ENCODE results near the gene SAP30L.

DNA sequence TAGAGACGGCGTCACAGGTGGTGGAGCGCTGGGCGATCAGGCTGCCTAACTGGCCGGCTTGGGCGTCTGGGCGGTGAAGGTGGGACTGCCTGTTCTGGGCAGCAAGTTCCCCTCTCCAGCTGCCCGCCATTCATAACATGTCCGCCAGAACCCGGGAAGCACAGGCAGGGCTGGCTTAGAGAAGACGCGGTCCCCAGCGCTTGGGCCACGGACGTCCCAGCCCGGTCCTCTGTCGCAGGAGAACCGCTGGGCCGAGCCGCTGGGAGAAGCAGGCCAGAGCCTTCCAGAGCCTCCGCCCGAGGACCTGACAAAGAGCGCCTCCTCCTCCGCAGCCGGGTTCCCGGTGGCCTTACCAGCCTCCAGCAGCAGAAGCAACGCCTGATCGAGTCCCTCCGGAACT, 47.5 kb downstream of the SAP30L start:
- TF ChIP-seq, protein P1, sequence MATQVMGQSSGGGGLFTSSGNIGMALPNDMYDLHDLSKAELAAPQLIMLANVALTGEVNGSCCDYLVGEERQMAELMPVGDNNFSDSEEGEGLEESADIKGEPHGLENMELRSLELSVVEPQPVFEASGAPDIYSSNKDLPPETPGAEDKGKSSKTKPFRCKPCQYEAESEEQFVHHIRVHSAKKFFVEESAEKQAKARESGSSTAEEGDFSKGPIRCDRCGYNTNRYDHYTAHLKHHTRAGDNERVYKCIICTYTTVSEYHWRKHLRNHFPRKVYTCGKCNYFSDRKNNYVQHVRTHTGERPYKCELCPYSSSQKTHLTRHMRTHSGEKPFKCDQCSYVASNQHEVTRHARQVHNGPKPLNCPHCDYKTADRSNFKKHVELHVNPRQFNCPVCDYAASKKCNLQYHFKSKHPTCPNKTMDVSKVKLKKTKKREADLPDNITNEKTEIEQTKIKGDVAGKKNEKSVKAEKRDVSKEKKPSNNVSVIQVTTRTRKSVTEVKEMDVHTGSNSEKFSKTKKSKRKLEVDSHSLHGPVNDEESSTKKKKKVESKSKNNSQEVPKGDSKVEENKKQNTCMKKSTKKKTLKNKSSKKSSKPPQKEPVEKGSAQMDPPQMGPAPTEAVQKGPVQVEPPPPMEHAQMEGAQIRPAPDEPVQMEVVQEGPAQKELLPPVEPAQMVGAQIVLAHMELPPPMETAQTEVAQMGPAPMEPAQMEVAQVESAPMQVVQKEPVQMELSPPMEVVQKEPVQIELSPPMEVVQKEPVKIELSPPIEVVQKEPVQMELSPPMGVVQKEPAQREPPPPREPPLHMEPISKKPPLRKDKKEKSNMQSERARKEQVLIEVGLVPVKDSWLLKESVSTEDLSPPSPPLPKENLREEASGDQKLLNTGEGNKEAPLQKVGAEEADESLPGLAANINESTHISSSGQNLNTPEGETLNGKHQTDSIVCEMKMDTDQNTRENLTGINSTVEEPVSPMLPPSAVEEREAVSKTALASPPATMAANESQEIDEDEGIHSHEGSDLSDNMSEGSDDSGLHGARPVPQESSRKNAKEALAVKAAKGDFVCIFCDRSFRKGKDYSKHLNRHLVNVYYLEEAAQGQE (IDR thresholded peaks at IDR 0.05; ENCODE audit: unreplicated experiment) = no peak
- TF ChIP-seq, protein P2, sequence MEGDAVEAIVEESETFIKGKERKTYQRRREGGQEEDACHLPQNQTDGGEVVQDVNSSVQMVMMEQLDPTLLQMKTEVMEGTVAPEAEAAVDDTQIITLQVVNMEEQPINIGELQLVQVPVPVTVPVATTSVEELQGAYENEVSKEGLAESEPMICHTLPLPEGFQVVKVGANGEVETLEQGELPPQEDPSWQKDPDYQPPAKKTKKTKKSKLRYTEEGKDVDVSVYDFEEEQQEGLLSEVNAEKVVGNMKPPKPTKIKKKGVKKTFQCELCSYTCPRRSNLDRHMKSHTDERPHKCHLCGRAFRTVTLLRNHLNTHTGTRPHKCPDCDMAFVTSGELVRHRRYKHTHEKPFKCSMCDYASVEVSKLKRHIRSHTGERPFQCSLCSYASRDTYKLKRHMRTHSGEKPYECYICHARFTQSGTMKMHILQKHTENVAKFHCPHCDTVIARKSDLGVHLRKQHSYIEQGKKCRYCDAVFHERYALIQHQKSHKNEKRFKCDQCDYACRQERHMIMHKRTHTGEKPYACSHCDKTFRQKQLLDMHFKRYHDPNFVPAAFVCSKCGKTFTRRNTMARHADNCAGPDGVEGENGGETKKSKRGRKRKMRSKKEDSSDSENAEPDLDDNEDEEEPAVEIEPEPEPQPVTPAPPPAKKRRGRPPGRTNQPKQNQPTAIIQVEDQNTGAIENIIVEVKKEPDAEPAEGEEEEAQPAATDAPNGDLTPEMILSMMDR (conservative IDR thresholded peaks at IDR 0.05; ENCODE audit: low read depth in 2 of 2) = 0 out of 4 replicates have a peak, but pooled peaks of 1 of the 2 experiments have one; percentile 3
- TF ChIP-seq POLR2AphosphoS5 (IDR thresholded peaks at IDR 0.05; ENCODE audit: low read depth) = no peak
